H9 (cell line): ENCODE measurements around the gene STAT1. TPM values are rescaled to one million over a fixed set of nuclear protein-coding genes. Genes with fewer than 3 reads are reported as not detected.

ENCODE experiments used
- DNase-seq: peaks from one replicate; pipeline ENCODE4 v3.0.0-alpha.2; 2017
- H2AFZ ChIP-seq: one replicate; pipeline ENCODE4 v1.6.1; 2013; ENCODE audit warnings: mild to moderate bottlenecking, low read length, control low read depth, moderate library complexity
- H2AK5ac ChIP-seq: 2 replicates; pipeline ENCODE4 v1.6.1; 2013; ENCODE audit warnings: low read length, control low read depth, mixed read lengths; ENCODE audit not compliant: insufficient read length
- H2BK120ac ChIP-seq: one replicate; pipeline ENCODE4 v1.6.1; 2013; ENCODE audit warnings: low read depth, mild to moderate bottlenecking, low read length, control low read depth, inconsistent platforms; ENCODE audit not compliant: poor library complexity, severe bottlenecking
- H2BK12ac ChIP-seq: 2 replicates; pipeline ENCODE4 v1.6.1; 2013; ENCODE audit warnings: low read length, control low read depth, mixed read lengths, low read depth; ENCODE audit not compliant: insufficient read length
- H2BK15ac ChIP-seq: 2 replicates; pipeline ENCODE4 v1.6.1; 2013; ENCODE audit warnings: low read depth, low read length, control low read depth
- H2BK20ac ChIP-seq: one replicate; pipeline ENCODE4 v1.6.1; 2013; ENCODE audit warnings: low read depth, mild to moderate bottlenecking, low read length, control low read depth, inconsistent platforms; ENCODE audit not compliant: poor library complexity, severe bottlenecking
- H2BK5ac ChIP-seq: 2 replicates; pipeline ENCODE4 v1.6.1; 2013; ENCODE audit warnings: low read length, control low read depth, mixed read lengths; ENCODE audit not compliant: insufficient read length
- H3K14ac ChIP-seq: 2 replicates; pipeline ENCODE4 v1.6.1; 2013; ENCODE audit warnings: low read length, control low read depth; ENCODE audit not compliant: insufficient read depth
- H3K18ac ChIP-seq: 2 replicates; pipeline ENCODE4 v1.6.1; 2013; ENCODE audit warnings: low read depth, mild to moderate bottlenecking, mixed read lengths, low read length, control low read depth; ENCODE audit not compliant: insufficient read length
- H3K23ac ChIP-seq: 2 replicates; pipeline ENCODE4 v1.6.1; 2013; ENCODE audit warnings: low read length, control low read depth, mixed read lengths, low read depth; ENCODE audit not compliant: insufficient read length
- H3K23me2 ChIP-seq: 2 replicates; pipeline ENCODE4 v1.6.1; 2013; ENCODE audit warnings: low read depth, mild to moderate bottlenecking, mixed read lengths, low read length, control low read depth; ENCODE audit not compliant: insufficient read length, poor library complexity, severe bottlenecking
- H3K27ac ChIP-seq: 2 replicates; pipeline ENCODE4 v1.5.1; 2013; ENCODE audit warnings: low read length, control low read depth, mixed read lengths, low read depth; ENCODE audit not compliant: insufficient read length
- H3K27me3 ChIP-seq: 2 replicates; pipeline ENCODE4 v1.6.1; 2013; ENCODE audit warnings: low read length, control low read depth, inconsistent platforms; ENCODE audit not compliant: insufficient read depth
- H3K4ac ChIP-seq: 2 replicates; pipeline ENCODE4 v1.6.1; 2013; ENCODE audit warnings: low read depth, mild to moderate bottlenecking, control low read depth, inconsistent platforms, low read length, moderate library complexity
- H3K4me1 ChIP-seq: 2 replicates; pipeline ENCODE4 v1.6.1; 2013; ENCODE audit warnings: low read length, control low read depth, inconsistent platforms; ENCODE audit not compliant: insufficient read depth
- H3K4me2 ChIP-seq: 2 replicates; pipeline ENCODE4 v1.6.1; 2013; ENCODE audit warnings: low read length, control low read depth, mixed read lengths; ENCODE audit not compliant: insufficient read length, insufficient read depth
- H3K56ac ChIP-seq: 2 replicates; pipeline ENCODE4 v1.6.1; 2013; ENCODE audit warnings: low read depth, mild to moderate bottlenecking, mixed read lengths, low read length, control low read depth; ENCODE audit not compliant: insufficient read length
- H3K79me1 ChIP-seq: 2 replicates; pipeline ENCODE4 v1.6.1; 2013; ENCODE audit warnings: low read depth, mild to moderate bottlenecking, moderate library complexity, low read length, control low read depth, inconsistent platforms; ENCODE audit not compliant: insufficient read depth, poor library complexity, severe bottlenecking
- H3K79me2 ChIP-seq: 2 replicates; pipeline ENCODE4 v1.6.1; 2013; ENCODE audit warnings: low read length, control low read depth, inconsistent platforms; ENCODE audit not compliant: insufficient read depth
- H3K9ac ChIP-seq: 2 replicates; pipeline ENCODE4 v1.6.1; 2013; ENCODE audit warnings: low read length, control low read depth, mixed read lengths; ENCODE audit not compliant: insufficient read length; ENCODE audit errors: extremely low read depth
- H3K9me3 ChIP-seq: one replicate; pipeline ENCODE4 v1.6.1; 2013; ENCODE audit warnings: low read depth, low read length, inconsistent platforms; ENCODE audit not compliant: control insufficient read depth
- H3T11ph ChIP-seq: one replicate; pipeline ENCODE4 v1.6.1; 2013; ENCODE audit warnings: mild to moderate bottlenecking, low read length, control low read depth, inconsistent platforms
- H4K20me1 ChIP-seq: one replicate; pipeline ENCODE4 v1.6.1; 2013; ENCODE audit not compliant: control insufficient read depth, insufficient read length, insufficient read depth
- H4K5ac ChIP-seq: 2 replicates; pipeline ENCODE4 v1.6.1; 2013; ENCODE audit warnings: low read depth, mild to moderate bottlenecking, mixed read lengths, low read length, control low read depth; ENCODE audit not compliant: insufficient read length
- H4K8ac ChIP-seq: replicated peaks from 2 replicates; pipeline ENCODE4 v1.6.1; 2013; ENCODE audit warnings: low read length, control low read depth, mixed read lengths, low read depth; ENCODE audit not compliant: insufficient read length
- H4K91ac ChIP-seq: 2 replicates; pipeline ENCODE4 v1.6.1; 2013; ENCODE audit warnings: low read depth, mild to moderate bottlenecking, moderate library complexity, mixed read lengths, low read length, control low read depth; ENCODE audit not compliant: insufficient read length
- H3K27ac Mint-ChIP-seq, 3 experiments: 2 replicates in 2 of 3; 3 replicates in 1 of 3; pipeline ENCODE4 v1.8.0; 2020 to 2021; ENCODE audit warnings: mixed read lengths in 3 of 3, mild to moderate bottlenecking in 1 of 3, moderate library complexity in 1 of 3
- H3K27me3 Mint-ChIP-seq: 2 replicates; pipeline ENCODE4 v1.8.0; 2021; ENCODE audit warnings: low read depth, mild to moderate bottlenecking, moderate library complexity, mixed read lengths
- H3K36me3 Mint-ChIP-seq, 3 experiments: 2 replicates in 2 of 3; 3 replicates in 1 of 3; pipeline ENCODE4 v1.8.0; 2020 to 2021; ENCODE audit warnings: low read depth in 3 of 3, mixed read lengths in 3 of 3; ENCODE audit not compliant: insufficient read depth in 1 of 3
- H3K4me1 Mint-ChIP-seq, 2 experiments: 2 replicates each; pipeline ENCODE4 v1.8.0; 2020; ENCODE audit warnings: mixed read lengths in 2 of 2
- H3K4me3 Mint-ChIP-seq, 2 experiments: 2 replicates in 1 of 2; 3 replicates in 1 of 2; pipeline ENCODE4 v1.8.0; 2020 to 2021; ENCODE audit warnings: mild to moderate bottlenecking in 2 of 2, mixed read lengths in 2 of 2, moderate library complexity in 1 of 2
- H3K9me3 Mint-ChIP-seq, 2 experiments: 2 replicates in 1 of 2; 3 replicates in 1 of 2; pipeline ENCODE4 v1.8.0; 2020; ENCODE audit warnings: mild to moderate bottlenecking in 2 of 2, mixed read lengths in 2 of 2, moderate library complexity in 1 of 2
- WGBS: extraction: QIAGEN DNeasy Blood & Tissue Kit; methylation state at CpG from one replicate; pipeline ENCODE4 v1.1.7; 2013; ENCODE audit warnings: missing lambda C conversion rate, low lambda C conversion rate, mixed read lengths; ENCODE audit not compliant: insufficient read length; ENCODE audit errors: extremely low coverage; 5-methylcytosine and 5-hydroxymethylcytosine counted together
- total RNA-seq: library from RNA; stranded (reverse); gene quantifications from 2 replicates; pipeline ENCODE4 v1.2.1, GENCODE V29; 2021
- TF ChIP-seq, protein P1 (sequence below): fragments of 200-600 bp; sonication (generic); conservative IDR thresholded peaks from 3 replicates; pipeline ENCODE4 v1.8.0; 2021; ENCODE audit warnings: antibody characterized with exemption, mild to moderate bottlenecking

STAT1 gene
- total RNA-seq, 1 experiment from 2014 or later: 48.1 TPM

DNA sequence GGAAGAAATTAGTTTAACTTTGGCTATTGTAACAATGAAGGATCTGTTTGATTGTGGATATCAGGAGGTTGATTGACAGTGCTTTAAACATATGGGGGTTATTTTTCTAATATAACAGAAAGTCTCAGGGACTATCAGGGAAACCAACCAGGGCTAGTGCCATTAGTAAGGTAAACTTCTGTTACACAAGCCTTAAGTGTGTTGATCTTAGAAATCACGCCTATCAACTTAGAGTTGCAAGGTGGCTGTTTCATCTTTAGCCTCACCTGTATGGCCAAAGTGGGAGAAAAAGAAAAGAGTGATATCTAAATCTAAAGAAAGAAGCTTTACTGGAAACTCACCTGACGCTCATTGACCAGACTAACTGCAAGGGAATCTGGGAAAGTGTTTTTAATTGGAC lies 71.3 kb downstream of the STAT1 start:
- H3K79me2 ChIP-seq: no peaks in the 10 kb centered on the region
- no peak overlapping the region for H3K9ac ChIP-seq

More for the DNA sequence above, 71.3 kb downstream of the STAT1 start:
- Mint-ChIP-seq H3K27ac (no peak overlapping the region), H3K4me3 (no peak overlapping the region), H3K4me1 (peaks cover 11 to 18% of the 10 kb centered on the region in 2 experiments), H3K36me3 (no peaks in the 10 kb centered on the region), H3K27me3 (no peaks in the 10 kb centered on the region), H3K9me3 (no peaks in the 10 kb centered on the region)
- Histone ChIP-seq H3K18ac (no peak overlapping the region), H2BK5ac (no peak overlapping the region), H3K23ac (no peak overlapping the region), H4K5ac (no peak overlapping the region), H4K91ac (no peak overlapping the region), H2BK120ac (no peak overlapping the region), H2BK12ac (no peak overlapping the region), H3K79me1 (no peaks in the 10 kb centered on the region), H3K56ac (no peak overlapping the region), H4K8ac (no peak overlapping the region), H3K27ac (no peak overlapping the region), H3T11ph (no peak overlapping the region), H3K4me1 (no peaks in the 10 kb centered on the region; the same call in 1 of the 2 replicates), H3K27me3 (no peaks in the 10 kb centered on the region), H2BK20ac (no peak overlapping the region), H3K4ac (no peak overlapping the region), H3K14ac (no peak overlapping the region), H2AK5ac (no peak overlapping the region), H2BK15ac (no peak overlapping the region), H3K9me3 (no peaks in the 10 kb centered on the region), H3K4me2 (no peak overlapping the region), H4K20me1 (no peaks in the 10 kb centered on the region), H2AFZ (no peak overlapping the region), H3K23me2 (no peaks in the 10 kb centered on the region)
- WGBS: no CpG with 5 or more reads among the region's 2 CpGs
- DNase-seq: no peak
- TF ChIP-seq, protein P1, sequence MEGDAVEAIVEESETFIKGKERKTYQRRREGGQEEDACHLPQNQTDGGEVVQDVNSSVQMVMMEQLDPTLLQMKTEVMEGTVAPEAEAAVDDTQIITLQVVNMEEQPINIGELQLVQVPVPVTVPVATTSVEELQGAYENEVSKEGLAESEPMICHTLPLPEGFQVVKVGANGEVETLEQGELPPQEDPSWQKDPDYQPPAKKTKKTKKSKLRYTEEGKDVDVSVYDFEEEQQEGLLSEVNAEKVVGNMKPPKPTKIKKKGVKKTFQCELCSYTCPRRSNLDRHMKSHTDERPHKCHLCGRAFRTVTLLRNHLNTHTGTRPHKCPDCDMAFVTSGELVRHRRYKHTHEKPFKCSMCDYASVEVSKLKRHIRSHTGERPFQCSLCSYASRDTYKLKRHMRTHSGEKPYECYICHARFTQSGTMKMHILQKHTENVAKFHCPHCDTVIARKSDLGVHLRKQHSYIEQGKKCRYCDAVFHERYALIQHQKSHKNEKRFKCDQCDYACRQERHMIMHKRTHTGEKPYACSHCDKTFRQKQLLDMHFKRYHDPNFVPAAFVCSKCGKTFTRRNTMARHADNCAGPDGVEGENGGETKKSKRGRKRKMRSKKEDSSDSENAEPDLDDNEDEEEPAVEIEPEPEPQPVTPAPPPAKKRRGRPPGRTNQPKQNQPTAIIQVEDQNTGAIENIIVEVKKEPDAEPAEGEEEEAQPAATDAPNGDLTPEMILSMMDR: no peak
